ENCODE data around the gene GRID2IP. TPM values are rescaled to one million over a fixed set of nuclear protein-coding genes. Genes with fewer than 3 reads are reported as not detected.
A peak's percentile ranks its signal among the peaks of the same experiment; 100 is the strongest.

GRID2IP gene
- total and polyA plus RNA-seq, 2 of the 8 experiments (the other 6 are each of a cell fraction or from before 2014, with no cell fraction given), result 0.80 to 1.3 TPM

GRCh38 chr7:6531492-6532279 is 19.6 kb downstream of the GRID2IP start:
- no peak overlapping the region for H2AK5ac ChIP-seq (ENCODE audit: low read depth, low read length)
- no peaks in the 10 kb centered on the region for H3K36me3 ChIP-seq (ENCODE audit: control insufficient read depth in 2 of 4, insufficient read depth in 4 of 4, low read length in 3 of 4)
- H2AFZ ChIP-seq (ENCODE audit: low read length), result no peak overlapping the region; the same call in 1 of the 2 replicates
- H3K23me2 ChIP-seq (ENCODE audit: low read depth, low read length), result peaks cover 21% of the 10 kb centered on the region; the same call in 1 of the 2 replicates
- no peak overlapping the region for H3K4ac ChIP-seq (replicated peaks; ENCODE audit: insufficient read length, low read depth, low read length)
- H4K91ac ChIP-seq (replicated peaks; ENCODE audit: insufficient read length, low read length), result no peak overlapping the region
- no peak overlapping the region for H3K23ac ChIP-seq (ENCODE audit: insufficient read length)
- peaks cover 0 to 6% of the 10 kb centered on the region in 2 experiments for H4K20me1 ChIP-seq (replicated peaks in 1 of 2; ENCODE audit: control insufficient read depth in 1 of 2, insufficient read depth in 2 of 2, low read length in 2 of 2)
- H3K27me3 ChIP-seq (replicated peaks in 1 of 4; ENCODE audit: control insufficient read depth in 3 of 4, extremely low read depth in 1 of 4, insufficient read depth in 3 of 4, low read length in 3 of 4), result peaks cover 7 to 73% (median 59%) of the 10 kb centered on the region in 4 experiments
- H2BK15ac ChIP-seq (ENCODE audit: low read length), result 0 out of 2 replicates have a peak overlapping the region, but pooled peaks have one; percentile 92
- no peak overlapping the region for H2BK20ac ChIP-seq (ENCODE audit: low read length)
- peak overlapping the region; percentile 78 to 84 for H3K4me2 ChIP-seq (ENCODE audit: insufficient read depth in 1 of 2, low read depth in 2 of 2, low read length in 2 of 2)
- FAIRE-seq, result no peak
- H3K4me3 ChIP-seq (ENCODE audit: extremely low read depth in 1 of 4, insufficient read depth in 2 of 4, low read depth in 3 of 4, low read length in 4 of 4), result peak overlapping the region; percentile 57 to 83 (median 74)
- peak overlapping the region; percentile 78 for H3K18ac ChIP-seq (ENCODE audit: extremely low read depth, low read length)
- H3K4me1 ChIP-seq (replicated peaks in 1 of 4; ENCODE audit: control insufficient read depth in 3 of 4, insufficient read depth in 4 of 4, low read length in 3 of 4), result peaks cover 0 to 9% (median 9%) of the 10 kb centered on the region in 4 experiments; a peak in 4 of 7 replicates
- no peak overlapping the region for H3K27ac ChIP-seq (ENCODE audit: low read depth, low read length)
- H2BK12ac ChIP-seq (ENCODE audit: low read depth, low read length), result no peak overlapping the region
- no peaks in the 10 kb centered on the region; the same call in 1 of the 2 replicates for H3K79me1 ChIP-seq (ENCODE audit: low read depth, low read length)
- ChIA-PET POLR2A (ENCODE audit: partially characterized antibody) (interaction anchor here (1.0 to 1.8 kb wide), 4 partner anchors 10 to 68 kb away, joined by 3 to 6 read pairs (median 4); no protein-coding TSS in a partner anchor), CTCF (ENCODE audit: partially characterized antibody) (interaction anchor here (1.0 to 4.9 kb wide), 5 partner anchors 13 to 30 kb away, joined by 3 to 18 read pairs (median 6); no protein-coding TSS in a partner anchor)
- no peaks in the 10 kb centered on the region for H3K9me3 ChIP-seq (ENCODE audit: insufficient read depth in 2 of 2, low read depth in 1 of 2, low read length in 1 of 2)
- H2BK120ac ChIP-seq (replicated peaks; ENCODE audit: low read depth, low read length), result no peak overlapping the region
- H3K14ac ChIP-seq (ENCODE audit: insufficient read length), result no peak overlapping the region
- TF ChIP-seq EZH2 (IDR thresholded peaks at IDR 0.05; ENCODE audit: low read depth, low read length, severe bottlenecking) (peak; percentile 13), SAP30 (IDR thresholded peaks at IDR 0.05; ENCODE audit: insufficient read depth, insufficient replicate concordance, low read length) (no peak), RBBP5 (IDR thresholded peaks at IDR 0.05; ENCODE audit: borderline replicate concordance, low read depth, low read length) (no peak), POLR2A (IDR thresholded peaks at IDR 0.05; ENCODE audit: control extremely low read depth in 1 of 2, low read depth in 2 of 2, low read length in 2 of 2) (no peak), SIX5 (IDR thresholded peaks at IDR 0.05; ENCODE audit: low read depth, low read length) (no peak), HDAC6 (IDR thresholded peaks at IDR 0.05; ENCODE audit: low read depth, low read length) (no peak), ASH2L (IDR thresholded peaks at IDR 0.05; ENCODE audit: low read length) (peak; percentile 19), RNF2 (IDR thresholded peaks at IDR 0.05; ENCODE audit: borderline replicate concordance, low read depth, low read length, missing control alignments, poor library complexity, severe bottlenecking) (peak; percentile 12), RXRA (IDR thresholded peaks at IDR 0.05; ENCODE audit: insufficient read depth, low read depth, low read length) (no peak), SP1 (IDR thresholded peaks at IDR 0.05; ENCODE audit: low read depth, low read length) (no peak)
- no peak overlapping the region for H2BK5ac ChIP-seq (ENCODE audit: low read depth, low read length)
- H3K9ac ChIP-seq (replicated peaks in 1 of 4; ENCODE audit: extremely low read depth in 1 of 4, low read depth in 3 of 4, low read length in 3 of 4), result no peak overlapping the region
- peak overlapping the region; percentile 71; the same call in 1 of the 2 replicates for H4K8ac ChIP-seq (ENCODE audit: extremely low read depth, insufficient read depth, low read length)
- no peak for DNase-seq (ENCODE audit: low read depth in 1 of 2, low spot score in 2 of 2)
- no peaks in the 10 kb centered on the region for H3K79me2 ChIP-seq (ENCODE audit: control insufficient read depth in 1 of 2, insufficient read depth in 2 of 2, low read length in 2 of 2)
- no peak overlapping the region for H3K56ac ChIP-seq (replicated peaks; ENCODE audit: insufficient read length, low read depth, low read length)
- WGBS, 2 experiments (ENCODE audit: extremely low coverage in 1 of 2, insufficient coverage in 1 of 2, insufficient read length in 1 of 2, insufficient replicate concordance in 2 of 2, low coverage in 1 of 2, low lambda C conversion rate in 2 of 2, missing lambda C conversion rate in 1 of 2), result 44% methylated on average over 14 of the region's 19 CpGs; no CpG with 5 or more reads in 1 of the 2 experiments
- H4K5ac ChIP-seq (ENCODE audit: insufficient read length, low read depth, low read length), result no peak overlapping the region
